HFFc6 (cell line): ENCODE measurements around the gene CASK. TPM values are rescaled to one million over a fixed set of nuclear protein-coding genes. Genes with fewer than 3 reads are reported as not detected.

ENCODE experiments used
- DNase-seq: peaks from one replicate; pipeline ENCODE4 v3.0.0-alpha.2; 2018
- H3K27ac Mint-ChIP-seq: 2 replicates; pipeline ENCODE4 v1.8.0; 2020; ENCODE audit warnings: mild to moderate bottlenecking, mixed read lengths
- H3K27me3 Mint-ChIP-seq: 2 replicates; pipeline ENCODE4 v1.8.0; 2021; ENCODE audit warnings: mild to moderate bottlenecking, moderate library complexity, mixed read lengths; ENCODE audit not compliant: insufficient read depth
- H3K36me3 Mint-ChIP-seq: 2 replicates; pipeline ENCODE4 v1.8.0; 2021; ENCODE audit warnings: low read depth, mixed read lengths
- H3K4me1 Mint-ChIP-seq: 2 replicates; pipeline ENCODE4 v1.8.0; 2020; ENCODE audit warnings: low read depth, mixed read lengths
- H3K4me3 Mint-ChIP-seq: 2 replicates; pipeline ENCODE4 v1.8.0; 2020; ENCODE audit warnings: mild to moderate bottlenecking, moderate library complexity, mixed read lengths
- H3K9me3 Mint-ChIP-seq: 2 replicates; pipeline ENCODE4 v1.8.0; 2020; ENCODE audit warnings: mild to moderate bottlenecking, mixed read lengths
- CTCF ChIP-seq: fragments of 200-600 bp; sonication (generic); IDR thresholded peaks from 2 replicates; pipeline ENCODE4 v1.5.0; 2021; ENCODE audit warnings: antibody characterized with exemption, mild to moderate bottlenecking
- total RNA-seq, 6 experiments: library from RNA; stranded (reverse); fragmentation: NEBNext Ultra II Directional; extraction: Animal tissue kit (Norgen Biotek cat#: 25700); gene quantifications; 2 replicates in 1 of 6; 3 replicates in 5 of 6; pipeline ENCODE4 v1.2.3, GENCODE V29; 2021

Gene CASK
- total RNA-seq, 6 experiments from 2014 or later, result 34.7 to 37.1 (median 35.4) TPM

GRCh38 chrX:41666251-41666650 lies 257.1 kb downstream of the CASK start:
- H3K4me3 Mint-ChIP-seq, result no peak overlapping the region
- H3K27ac Mint-ChIP-seq, result peak overlapping the region; percentile 16; the same call in 1 of the 2 replicates
- peaks cover 41% of the 10 kb centered on the region for H3K4me1 Mint-ChIP-seq
- no peaks in the 10 kb centered on the region for H3K36me3 Mint-ChIP-seq
- H3K27me3 Mint-ChIP-seq, result no peaks in the 10 kb centered on the region
- DNase-seq, result no peak
- no peak for TF ChIP-seq CTCF
- H3K9me3 Mint-ChIP-seq, result no peaks in the 10 kb centered on the region

- no peak for DNase-seq
- Mint-ChIP-seq H3K4me1 (peaks cover 44% of the 10 kb centered on the region), H3K9me3 (no peaks in the 10 kb centered on the region), H3K27me3 (no peaks in the 10 kb centered on the region), H3K36me3 (no peaks in the 10 kb centered on the region), H3K4me3 (no peak overlapping the region), H3K27ac (peak overlapping the region; percentile 42; the same call in 1 of the 2 replicates)
- TF ChIP-seq CTCF, result no peak
Observed at GRCh38 chrX:41665686-41666085, 257.7 kb downstream of the CASK start.

- Mint-ChIP-seq H3K9me3 (no peaks in the 10 kb centered on the region), H3K27ac (peak overlapping the region; percentile 42; the same call in 1 of the 2 replicates), H3K27me3 (no peaks in the 10 kb centered on the region), H3K4me1 (peaks cover 37% of the 10 kb centered on the region), H3K4me3 (no peak overlapping the region), H3K36me3 (no peaks in the 10 kb centered on the region)
- TF ChIP-seq CTCF, result no peak
- no peak for DNase-seq
Observed at GRCh38 chrX:41664908-41665307, 258.4 kb downstream of the CASK start.

- H3K36me3 Mint-ChIP-seq, result no peaks in the 10 kb centered on the region
- peaks cover 33% of the 10 kb centered on the region for H3K4me1 Mint-ChIP-seq
- TF ChIP-seq CTCF, result no peak
- no peak overlapping the region for H3K4me3 Mint-ChIP-seq
- no peaks in the 10 kb centered on the region for H3K9me3 Mint-ChIP-seq
- no peaks in the 10 kb centered on the region for H3K27me3 Mint-ChIP-seq
- 0 out of 2 replicates have a peak overlapping the region, but pooled peaks have one; percentile 42 for H3K27ac Mint-ChIP-seq
- DNase-seq, result no peak
Observed at GRCh38 chrX:41664375-41664901, 258.9 kb downstream of the CASK start.

GRCh38 chrX:41661366-41662095 lies 261.8 kb downstream of the CASK start:
- peak; percentile 26 for DNase-seq
- Mint-ChIP-seq H3K27ac (peak overlapping the region; percentile 63), H3K4me3 (no peak overlapping the region), H3K9me3 (no peaks in the 10 kb centered on the region), H3K27me3 (no peaks in the 10 kb centered on the region; the same call in 1 of the 2 replicates), H3K4me1 (peaks cover 27% of the 10 kb centered on the region), H3K36me3 (peaks cover 9% of the 10 kb centered on the region)
- no peak for TF ChIP-seq CTCF
